NB4 (cell line): ENCODE results near the gene SUN2.
A peak's percentile ranks its signal among the peaks of the same experiment; 100 is the strongest.

Experiments
- MYC ChIP-seq: IDR thresholded peaks from 2 replicates; pipeline ENCODE4 v1.6.1; 2011; ENCODE audit warnings: low read depth, low read length
- POLR2A ChIP-seq: IDR thresholded peaks from 2 replicates; pipeline ENCODE4 v1.6.1; 2011; ENCODE audit warnings: mild to moderate bottlenecking; ENCODE audit not compliant: insufficient read length; ENCODE audit errors: extremely low read depth
- TF ChIP-seq, protein P1 (sequence below): IDR thresholded peaks from one replicate; pipeline ENCODE4 v1.5.1; 2012; ENCODE audit warnings: low read depth, low read length
- TF ChIP-seq, protein P2 (sequence below): IDR thresholded peaks from 2 replicates; pipeline ENCODE4 v1.6.1; 2011; ENCODE audit warnings: low read depth, low read length

DNA sequence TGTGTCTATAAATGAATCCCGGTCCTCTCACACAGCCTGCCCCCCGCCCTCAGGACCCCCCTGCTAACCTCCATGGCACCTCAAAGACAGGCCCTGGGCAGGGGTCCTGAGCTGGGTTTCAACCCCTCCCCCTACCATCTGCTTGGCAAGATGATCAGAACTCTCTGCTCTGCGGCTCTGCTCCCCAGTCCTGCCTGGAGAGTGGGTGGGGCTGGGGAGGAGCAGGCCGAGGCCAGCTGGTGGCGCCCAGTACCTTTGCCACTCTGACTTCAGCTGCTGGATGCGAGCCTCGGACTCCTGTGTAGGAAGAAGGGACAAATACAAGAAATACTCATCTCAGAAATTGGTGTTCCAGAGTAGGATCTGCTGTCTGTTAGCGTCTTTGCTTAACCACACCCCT is 15.0 kb downstream of the SUN2 start:
- TF ChIP-seq, protein P1, sequence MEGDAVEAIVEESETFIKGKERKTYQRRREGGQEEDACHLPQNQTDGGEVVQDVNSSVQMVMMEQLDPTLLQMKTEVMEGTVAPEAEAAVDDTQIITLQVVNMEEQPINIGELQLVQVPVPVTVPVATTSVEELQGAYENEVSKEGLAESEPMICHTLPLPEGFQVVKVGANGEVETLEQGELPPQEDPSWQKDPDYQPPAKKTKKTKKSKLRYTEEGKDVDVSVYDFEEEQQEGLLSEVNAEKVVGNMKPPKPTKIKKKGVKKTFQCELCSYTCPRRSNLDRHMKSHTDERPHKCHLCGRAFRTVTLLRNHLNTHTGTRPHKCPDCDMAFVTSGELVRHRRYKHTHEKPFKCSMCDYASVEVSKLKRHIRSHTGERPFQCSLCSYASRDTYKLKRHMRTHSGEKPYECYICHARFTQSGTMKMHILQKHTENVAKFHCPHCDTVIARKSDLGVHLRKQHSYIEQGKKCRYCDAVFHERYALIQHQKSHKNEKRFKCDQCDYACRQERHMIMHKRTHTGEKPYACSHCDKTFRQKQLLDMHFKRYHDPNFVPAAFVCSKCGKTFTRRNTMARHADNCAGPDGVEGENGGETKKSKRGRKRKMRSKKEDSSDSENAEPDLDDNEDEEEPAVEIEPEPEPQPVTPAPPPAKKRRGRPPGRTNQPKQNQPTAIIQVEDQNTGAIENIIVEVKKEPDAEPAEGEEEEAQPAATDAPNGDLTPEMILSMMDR = peak; percentile 1
- no peak for TF ChIP-seq POLR2A
- TF ChIP-seq, protein P2, sequence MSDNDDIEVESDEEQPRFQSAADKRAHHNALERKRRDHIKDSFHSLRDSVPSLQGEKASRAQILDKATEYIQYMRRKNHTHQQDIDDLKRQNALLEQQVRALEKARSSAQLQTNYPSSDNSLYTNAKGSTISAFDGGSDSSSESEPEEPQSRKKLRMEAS = no peak
- no peak for TF ChIP-seq MYC
